GDM1 (cell line): ENCODE data around the gene COMMD6.
A peak's percentile ranks its signal among the peaks of the same experiment; 100 is the strongest.

Experiments
- DNase-seq: peaks from one replicate; lab custom pipeline; 2025; lab: John Stamatoyannopoulos, UW

COMMD6 gene

GRCh38 chr13:75482070-75482819 is 55.4 kb downstream of the COMMD6 start, which contains the start of gene TBC1D4:
TSS of gene TBC1D4 (minus strand) at chr13:75482169. CDS start at chr13:75481767, 402 bp downstream.
- peak; percentile 99 for DNase-seq

- DNase-seq = no peak
Observed at GRCh38 chr13:75481176-75482069, 56.2 kb downstream of the COMMD6 start.

DNA sequence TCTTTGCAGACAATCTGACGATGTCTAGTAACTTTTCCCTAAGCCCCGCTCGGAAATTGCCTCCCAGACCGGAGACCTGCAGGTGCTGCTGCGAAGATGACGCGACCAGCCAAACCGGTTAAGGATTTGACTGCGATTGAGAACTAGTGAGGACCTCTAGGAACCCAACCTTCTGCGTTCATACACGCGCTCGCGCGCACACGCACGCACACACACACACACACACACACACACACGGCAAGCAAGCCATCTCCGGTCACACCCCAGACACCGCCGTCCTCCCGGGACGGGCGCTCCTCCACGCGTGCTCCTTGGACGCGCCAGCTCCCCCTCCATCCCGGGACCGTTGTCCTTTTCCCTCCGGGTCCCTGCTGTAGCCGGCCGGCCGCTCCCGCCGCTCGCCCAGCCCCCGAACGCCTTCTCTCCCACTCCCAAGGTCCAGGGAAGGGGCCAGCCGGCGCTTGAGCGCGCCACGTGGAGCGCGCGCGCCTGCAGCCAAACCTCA is 56.9 kb downstream of the COMMD6 start:
- peak; percentile 51 for DNase-seq

GRCh38 chr13:75479102-75479740 is 58.4 kb downstream of the COMMD6 start:
- DNase-seq = no peak

DNA sequence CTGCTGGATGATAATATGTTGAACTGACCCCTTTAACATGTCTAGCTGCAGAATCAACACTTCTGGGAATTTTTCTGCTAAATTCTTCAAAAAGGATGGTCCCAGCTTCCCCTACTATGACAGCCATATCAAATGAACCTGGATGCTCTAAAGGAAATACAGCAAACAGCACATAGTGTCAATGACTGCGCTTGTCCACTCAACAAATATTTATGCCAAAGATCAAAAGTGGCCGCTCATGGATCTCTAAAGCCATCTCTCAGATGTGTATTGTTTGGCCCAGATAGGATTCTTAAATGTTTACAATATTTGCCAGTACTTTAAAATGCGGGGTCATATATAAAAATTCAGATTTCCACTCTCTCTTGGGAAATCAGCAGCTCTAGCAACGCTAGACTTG is 59.0 kb downstream of the COMMD6 start:
- DNase-seq = no peak
